GM18517 (cell line): ENCODE data around the gene ZNF573.

Experiments
- ATAC-seq: cut with Tn5 transposase; IDR thresholded peaks from one replicate; pipeline ENCODE4 v1.9.1; 2021; ENCODE audit warnings: mild to moderate bottlenecking, moderate library complexity; ENCODE audit not compliant: unreplicated experiment

The ZNF573 gene

GRCh38 chr19:37695144-37695899 lies 84.1 kb downstream of the ZNF573 start:
- no peak for ATAC-seq

- no peak for ATAC-seq
These were observed 86.3 kb downstream of the ZNF573 start for GRCh38 chr19:37692956-37693620.

- ATAC-seq: no peak
These were observed 87.4 kb downstream of the ZNF573 start for GRCh38 chr19:37691881-37692504.
